H9 (cell line): Measurements from ENCODE around the gene RNASE1. TPM values are rescaled to one million over a fixed set of nuclear protein-coding genes. Genes with fewer than 3 reads are reported as not detected.

Experiments used
- DNase-seq: peaks from one replicate; pipeline ENCODE4 v3.0.0-alpha.2; 2017
- H2AFZ ChIP-seq: one replicate; pipeline ENCODE4 v1.6.1; 2013; ENCODE audit warnings: mild to moderate bottlenecking, low read length, control low read depth, moderate library complexity
- H2AK5ac ChIP-seq: 2 replicates; pipeline ENCODE4 v1.6.1; 2013; ENCODE audit warnings: low read length, control low read depth, mixed read lengths; ENCODE audit not compliant: insufficient read length
- H2BK120ac ChIP-seq: one replicate; pipeline ENCODE4 v1.6.1; 2013; ENCODE audit warnings: low read depth, mild to moderate bottlenecking, low read length, control low read depth, inconsistent platforms; ENCODE audit not compliant: poor library complexity, severe bottlenecking
- H2BK12ac ChIP-seq: 2 replicates; pipeline ENCODE4 v1.6.1; 2013; ENCODE audit warnings: low read length, control low read depth, mixed read lengths, low read depth; ENCODE audit not compliant: insufficient read length
- H2BK15ac ChIP-seq: 2 replicates; pipeline ENCODE4 v1.6.1; 2013; ENCODE audit warnings: low read depth, low read length, control low read depth
- H2BK20ac ChIP-seq: one replicate; pipeline ENCODE4 v1.6.1; 2013; ENCODE audit warnings: low read depth, mild to moderate bottlenecking, low read length, control low read depth, inconsistent platforms; ENCODE audit not compliant: poor library complexity, severe bottlenecking
- H2BK5ac ChIP-seq: 2 replicates; pipeline ENCODE4 v1.6.1; 2013; ENCODE audit warnings: low read length, control low read depth, mixed read lengths; ENCODE audit not compliant: insufficient read length
- H3K14ac ChIP-seq: 2 replicates; pipeline ENCODE4 v1.6.1; 2013; ENCODE audit warnings: low read length, control low read depth; ENCODE audit not compliant: insufficient read depth
- H3K18ac ChIP-seq: 2 replicates; pipeline ENCODE4 v1.6.1; 2013; ENCODE audit warnings: low read depth, mild to moderate bottlenecking, mixed read lengths, low read length, control low read depth; ENCODE audit not compliant: insufficient read length
- H3K23ac ChIP-seq: 2 replicates; pipeline ENCODE4 v1.6.1; 2013; ENCODE audit warnings: low read length, control low read depth, mixed read lengths, low read depth; ENCODE audit not compliant: insufficient read length
- H3K23me2 ChIP-seq: 2 replicates; pipeline ENCODE4 v1.6.1; 2013; ENCODE audit warnings: low read depth, mild to moderate bottlenecking, mixed read lengths, low read length, control low read depth; ENCODE audit not compliant: insufficient read length, poor library complexity, severe bottlenecking
- H3K27ac ChIP-seq: 2 replicates; pipeline ENCODE4 v1.5.1; 2013; ENCODE audit warnings: low read length, control low read depth, mixed read lengths, low read depth; ENCODE audit not compliant: insufficient read length
- H3K27me3 ChIP-seq: 2 replicates; pipeline ENCODE4 v1.6.1; 2013; ENCODE audit warnings: low read length, control low read depth, inconsistent platforms; ENCODE audit not compliant: insufficient read depth
- H3K4ac ChIP-seq: 2 replicates; pipeline ENCODE4 v1.6.1; 2013; ENCODE audit warnings: low read depth, mild to moderate bottlenecking, control low read depth, inconsistent platforms, low read length, moderate library complexity
- H3K4me1 ChIP-seq: 2 replicates; pipeline ENCODE4 v1.6.1; 2013; ENCODE audit warnings: low read length, control low read depth, inconsistent platforms; ENCODE audit not compliant: insufficient read depth
- H3K4me2 ChIP-seq: 2 replicates; pipeline ENCODE4 v1.6.1; 2013; ENCODE audit warnings: low read length, control low read depth, mixed read lengths; ENCODE audit not compliant: insufficient read length, insufficient read depth
- H3K56ac ChIP-seq: 2 replicates; pipeline ENCODE4 v1.6.1; 2013; ENCODE audit warnings: low read depth, mild to moderate bottlenecking, mixed read lengths, low read length, control low read depth; ENCODE audit not compliant: insufficient read length
- H3K79me1 ChIP-seq: 2 replicates; pipeline ENCODE4 v1.6.1; 2013; ENCODE audit warnings: low read depth, mild to moderate bottlenecking, moderate library complexity, low read length, control low read depth, inconsistent platforms; ENCODE audit not compliant: insufficient read depth, poor library complexity, severe bottlenecking
- H3K79me2 ChIP-seq: 2 replicates; pipeline ENCODE4 v1.6.1; 2013; ENCODE audit warnings: low read length, control low read depth, inconsistent platforms; ENCODE audit not compliant: insufficient read depth
- H3K9ac ChIP-seq: 2 replicates; pipeline ENCODE4 v1.6.1; 2013; ENCODE audit warnings: low read length, control low read depth, mixed read lengths; ENCODE audit not compliant: insufficient read length; ENCODE audit errors: extremely low read depth
- H3K9me3 ChIP-seq: one replicate; pipeline ENCODE4 v1.6.1; 2013; ENCODE audit warnings: low read depth, low read length, inconsistent platforms; ENCODE audit not compliant: control insufficient read depth
- H3T11ph ChIP-seq: one replicate; pipeline ENCODE4 v1.6.1; 2013; ENCODE audit warnings: mild to moderate bottlenecking, low read length, control low read depth, inconsistent platforms
- H4K20me1 ChIP-seq: one replicate; pipeline ENCODE4 v1.6.1; 2013; ENCODE audit not compliant: control insufficient read depth, insufficient read length, insufficient read depth
- H4K5ac ChIP-seq: 2 replicates; pipeline ENCODE4 v1.6.1; 2013; ENCODE audit warnings: low read depth, mild to moderate bottlenecking, mixed read lengths, low read length, control low read depth; ENCODE audit not compliant: insufficient read length
- H4K8ac ChIP-seq: replicated peaks from 2 replicates; pipeline ENCODE4 v1.6.1; 2013; ENCODE audit warnings: low read length, control low read depth, mixed read lengths, low read depth; ENCODE audit not compliant: insufficient read length
- H4K91ac ChIP-seq: 2 replicates; pipeline ENCODE4 v1.6.1; 2013; ENCODE audit warnings: low read depth, mild to moderate bottlenecking, moderate library complexity, mixed read lengths, low read length, control low read depth; ENCODE audit not compliant: insufficient read length
- H3K27ac Mint-ChIP-seq, 3 experiments: 2 replicates in 2 of 3; 3 replicates in 1 of 3; pipeline ENCODE4 v1.8.0; 2020 to 2021; ENCODE audit warnings: mixed read lengths in 3 of 3, mild to moderate bottlenecking in 1 of 3, moderate library complexity in 1 of 3
- H3K27me3 Mint-ChIP-seq: 2 replicates; pipeline ENCODE4 v1.8.0; 2021; ENCODE audit warnings: low read depth, mild to moderate bottlenecking, moderate library complexity, mixed read lengths
- H3K36me3 Mint-ChIP-seq, 3 experiments: 2 replicates in 2 of 3; 3 replicates in 1 of 3; pipeline ENCODE4 v1.8.0; 2020 to 2021; ENCODE audit warnings: low read depth in 3 of 3, mixed read lengths in 3 of 3; ENCODE audit not compliant: insufficient read depth in 1 of 3
- H3K4me1 Mint-ChIP-seq, 2 experiments: 2 replicates each; pipeline ENCODE4 v1.8.0; 2020; ENCODE audit warnings: mixed read lengths in 2 of 2
- H3K4me3 Mint-ChIP-seq, 2 experiments: 2 replicates in 1 of 2; 3 replicates in 1 of 2; pipeline ENCODE4 v1.8.0; 2020 to 2021; ENCODE audit warnings: mild to moderate bottlenecking in 2 of 2, mixed read lengths in 2 of 2, moderate library complexity in 1 of 2
- H3K9me3 Mint-ChIP-seq, 2 experiments: 2 replicates in 1 of 2; 3 replicates in 1 of 2; pipeline ENCODE4 v1.8.0; 2020; ENCODE audit warnings: mild to moderate bottlenecking in 2 of 2, mixed read lengths in 2 of 2, moderate library complexity in 1 of 2
- WGBS: extraction: QIAGEN DNeasy Blood & Tissue Kit; methylation state at CpG from one replicate; pipeline ENCODE4 v1.1.7; 2013; ENCODE audit warnings: missing lambda C conversion rate, low lambda C conversion rate, mixed read lengths; ENCODE audit not compliant: insufficient read length; ENCODE audit errors: extremely low coverage; 5-methylcytosine and 5-hydroxymethylcytosine counted together
- total RNA-seq: library from RNA; stranded (reverse); gene quantifications from 2 replicates; pipeline ENCODE4 v1.2.1, GENCODE V29; 2021
- TF ChIP-seq, protein P1 (sequence below): fragments of 200-600 bp; sonication (generic); conservative IDR thresholded peaks from 3 replicates; pipeline ENCODE4 v1.8.0; 2021; ENCODE audit warnings: antibody characterized with exemption, mild to moderate bottlenecking

Gene RNASE1
- total RNA-seq, 1 experiment from 2014 or later: 1.2 TPM

DNA sequence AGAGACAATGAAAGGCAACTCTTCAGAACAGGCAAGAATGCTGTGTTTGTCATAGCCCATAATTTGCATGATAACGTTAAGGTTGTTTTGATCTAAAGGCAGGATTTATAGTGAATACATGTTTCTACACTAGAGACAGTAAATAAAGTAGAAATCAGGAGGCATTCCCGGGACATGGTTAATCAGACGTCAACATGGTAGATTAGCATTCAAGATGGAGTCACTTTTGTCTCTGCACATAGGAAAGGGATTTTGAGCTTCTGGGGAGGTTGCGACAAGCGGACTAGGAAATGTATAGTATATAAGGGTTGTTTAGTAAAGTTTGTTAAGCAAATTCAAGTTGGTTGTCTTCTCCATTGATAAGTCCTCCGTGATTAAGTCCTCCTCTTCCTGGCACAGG is 2.8 kb upstream of the RNASE1 start:
- Histone ChIP-seq H4K5ac (no peak overlapping the region), H2BK12ac (no peak overlapping the region), H3K14ac (no peak overlapping the region), H3K23me2 (no peaks in the 10 kb centered on the region), H4K8ac (no peak overlapping the region), H4K20me1 (no peaks in the 10 kb centered on the region), H2BK120ac (no peak overlapping the region), H3T11ph (no peak overlapping the region), H3K79me1 (no peaks in the 10 kb centered on the region), H3K4me1 (peaks cover 4% of the 10 kb centered on the region; the same call in 1 of the 2 replicates), H2BK20ac (no peak overlapping the region), H3K27me3 (no peaks in the 10 kb centered on the region), H3K79me2 (no peaks in the 10 kb centered on the region), H3K9me3 (no peaks in the 10 kb centered on the region), H3K9ac (no peak overlapping the region), H3K4ac (no peak overlapping the region), H2AK5ac (no peak overlapping the region), H2AFZ (no peak overlapping the region), H3K27ac (no peak overlapping the region), H4K91ac (no peak overlapping the region), H2BK15ac (no peak overlapping the region), H3K23ac (no peak overlapping the region), H3K4me2 (no peak overlapping the region), H3K18ac (no peak overlapping the region), H3K56ac (no peak overlapping the region), H2BK5ac (no peak overlapping the region)
- WGBS: no CpG with 5 or more reads among the region's 6 CpGs
- no peaks in the 10 kb centered on the region; the same call in 1 of the 2 replicates for H3K27me3 Mint-ChIP-seq
- no peak overlapping the region for H3K27ac Mint-ChIP-seq
- peaks cover 39 to 44% of the 10 kb centered on the region in 2 experiments for H3K4me1 Mint-ChIP-seq
- DNase-seq: no peak
- no peak overlapping the region for H3K4me3 Mint-ChIP-seq
- TF ChIP-seq, protein P1, sequence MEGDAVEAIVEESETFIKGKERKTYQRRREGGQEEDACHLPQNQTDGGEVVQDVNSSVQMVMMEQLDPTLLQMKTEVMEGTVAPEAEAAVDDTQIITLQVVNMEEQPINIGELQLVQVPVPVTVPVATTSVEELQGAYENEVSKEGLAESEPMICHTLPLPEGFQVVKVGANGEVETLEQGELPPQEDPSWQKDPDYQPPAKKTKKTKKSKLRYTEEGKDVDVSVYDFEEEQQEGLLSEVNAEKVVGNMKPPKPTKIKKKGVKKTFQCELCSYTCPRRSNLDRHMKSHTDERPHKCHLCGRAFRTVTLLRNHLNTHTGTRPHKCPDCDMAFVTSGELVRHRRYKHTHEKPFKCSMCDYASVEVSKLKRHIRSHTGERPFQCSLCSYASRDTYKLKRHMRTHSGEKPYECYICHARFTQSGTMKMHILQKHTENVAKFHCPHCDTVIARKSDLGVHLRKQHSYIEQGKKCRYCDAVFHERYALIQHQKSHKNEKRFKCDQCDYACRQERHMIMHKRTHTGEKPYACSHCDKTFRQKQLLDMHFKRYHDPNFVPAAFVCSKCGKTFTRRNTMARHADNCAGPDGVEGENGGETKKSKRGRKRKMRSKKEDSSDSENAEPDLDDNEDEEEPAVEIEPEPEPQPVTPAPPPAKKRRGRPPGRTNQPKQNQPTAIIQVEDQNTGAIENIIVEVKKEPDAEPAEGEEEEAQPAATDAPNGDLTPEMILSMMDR: no peak
- peaks cover 0 to 2% (median 0%) of the 10 kb centered on the region in 3 experiments; a peak in 1 of 7 replicates for H3K36me3 Mint-ChIP-seq
- no peaks in the 10 kb centered on the region for H3K9me3 Mint-ChIP-seq
